ENCODE measurements around the gene EFCAB6. TPM values are rescaled to one million over a fixed set of nuclear protein-coding genes. Genes with fewer than 3 reads are reported as not detected.

EFCAB6 gene
- total and polyA plus RNA-seq, 10 of the 15 experiments (the other 5 are each of a cell fraction or from before 2014, with no cell fraction given) = 0.05 to 0.42 (median 0.19) TPM

GRCh38 chr22:43508489-43508888 is 303.6 kb downstream of the EFCAB6 start:
- FAIRE-seq = no peak
- in situ Hi-C loops (cut with MboI) (no loop called here), intact Hi-C loops (cut with micrococcal nuclease; ENCODE audit: unreplicated experiment) (no loop called here)
- Histone ChIP-seq H3K36me3 (ENCODE audit: control insufficient read depth in 2 of 2, insufficient read depth in 2 of 2, low read length in 1 of 2) (no peaks in the 10 kb centered on the region), H3K27me3 (replicated peaks in 1 of 2; ENCODE audit: control insufficient read depth in 2 of 2, insufficient read depth in 2 of 2, low read length in 1 of 2) (no peaks in the 10 kb centered on the region), H3K9ac (ENCODE audit: control insufficient read depth, insufficient read depth, low read length) (no peak overlapping the region), H3K4me3 (no peak overlapping the region), H3K79me2 (ENCODE audit: control insufficient read depth, insufficient read depth, low read length) (no peaks in the 10 kb centered on the region), H3K4me2 (ENCODE audit: control insufficient read depth, insufficient read depth) (no peak overlapping the region), H3K9me3 (replicated peaks; ENCODE audit: control insufficient read depth, insufficient read depth, low read length) (no peaks in the 10 kb centered on the region), H3K4me1 (ENCODE audit: control insufficient read depth, insufficient read depth, low read length) (no peaks in the 10 kb centered on the region), H4K20me1 (ENCODE audit: control insufficient read depth, insufficient read depth) (no peaks in the 10 kb centered on the region), H2AFZ (ENCODE audit: control insufficient read depth, low read depth, low read length) (no peak overlapping the region), H3K27ac (ENCODE audit: control insufficient read depth, insufficient read depth) (no peak overlapping the region)
- ChIA-PET POLR2A (no interaction called here), CTCF (no interaction called here), RAD21 (ENCODE audit: unreplicated experiment) (no interaction called here), SMC1A (ENCODE audit: uncharacterized antibody, unreplicated experiment) (no interaction called here)
- no TSS peak for BruUV-seq (replicated peaks)
- no peak for DNase-seq (ENCODE audit: low read depth, low spot score)
- no peak for TF ChIP-seq NFXL1 (IDR thresholded peaks at IDR 0.05; ENCODE audit: borderline replicate concordance)
- no peak for TF ChIP-seq NR2F1 (conservative IDR thresholded peaks at IDR 0.05)
- TF ChIP-seq CTCF (IDR thresholded peaks at IDR 0.05 in 2 of 3, conservative IDR thresholded peaks at IDR 0.05 in 1 of 3; ENCODE audit: control insufficient read depth in 2 of 3, extremely low read depth in 1 of 3, insufficient read depth in 1 of 3, low read depth in 3 of 3, low read length in 3 of 3) = no peak
- no peak for TF ChIP-seq HDGF (IDR thresholded peaks at IDR 0.05)
- TF ChIP-seq STAT3 (IDR thresholded peaks at IDR 0.05; ENCODE audit: low read depth, low read length) = no peak
- TF ChIP-seq BMI1 (IDR thresholded peaks at IDR 0.05; ENCODE audit: borderline replicate concordance) = no peak
- no peak for TF ChIP-seq EED (IDR thresholded peaks at IDR 0.05; ENCODE audit: low read depth)
- no peak for TF ChIP-seq E2F4 (IDR thresholded peaks at IDR 0.05; ENCODE audit: low read depth, low read length)
- TF ChIP-seq CBFB (IDR thresholded peaks at IDR 0.05; ENCODE audit: low read depth) = no peak
- ATAC-seq = no peak

Measured in GM12878 (cell line).